K562 (cell line): ENCODE measurements around the gene TMPRSS5. TPM values are rescaled to one million over a fixed set of nuclear protein-coding genes. Genes with fewer than 3 reads are reported as not detected.

Experiments
- ATAC-seq: fragments of 200-7000 bp; cut with Tn5 transposase; 3 replicates; pipeline ENCODE4 v1.9.1; 2020; ENCODE audit warnings: moderate library complexity
- BruUV-seq: library from RNA; stranded (reverse); fragments of 400-500 nt; replicated peaks from 2 replicates; lab custom pipeline; 2021; lab: Mats Ljungman, UMichigan
- CTCF ChIA-PET: fragments of 300-600 bp; formaldehyde crosslinking; extraction: SDS; loops from one replicate; lab custom pipeline; 2021; ENCODE audit warnings: low intra/inter-chr PET ratio; lab: Yijun Ruan, JAX
- POLR2A ChIA-PET: fragments of 300-600, 350-650 bp; sonication (Branson Sonifier 250); formaldehyde crosslinking; extraction: SDS; loops from one replicate; lab custom pipeline; 2021; ENCODE audit warnings: antibody characterized with exemption, inconsistent platforms; lab: Yijun Ruan, JAX
- DNase-seq, 4 experiments: peaks; one replicate each; pipeline versions ENCODE4 v3.0.0 to v3.0.0-alpha.2; 2011 to 2018; ENCODE audit warnings: low spot score in 3 of 4, mixed read lengths in 3 of 4; ENCODE audit errors: extremely low read depth in 1 of 4
- FAIRE-seq: peaks from 2 replicates; lab custom pipeline; 2011; peaks lifted over from hg19 to GRCh38; lab: Jason Lieb, UNC
- H2AFZ ChIP-seq: 2 replicates; pipeline ENCODE4 v1.6.0; 2011; ENCODE audit warnings: low read depth, low read length, control low read depth, inconsistent platforms
- H3K27ac ChIP-seq: fragments of 200-600 bp; 3 replicates; pipeline ENCODE4 v1.8.0; 2011; ENCODE audit warnings: low read depth, mild to moderate bottlenecking, control low read depth, inconsistent platforms, low read length, moderate library complexity, mixed read lengths; ENCODE audit errors: extremely low read depth
- H3K27me3 ChIP-seq, 2 experiments: fragments of 300-600 bp in 1 of 2; 2 replicates in 1 of 2; 3 replicates in 1 of 2; pipeline versions ENCODE4 v1.6.0 to v1.8.0; 2011; ENCODE audit warnings: inconsistent platforms in 2 of 2, low read length in 2 of 2, mild to moderate bottlenecking in 1 of 2, mixed read lengths in 1 of 2, moderate library complexity in 1 of 2; ENCODE audit not compliant: control insufficient read depth in 2 of 2, insufficient read depth in 2 of 2
- H3K36me3 ChIP-seq: fragments of 300-600 bp; 3 replicates; pipeline ENCODE4 v1.8.0; 2011; ENCODE audit warnings: mild to moderate bottlenecking, low read length, inconsistent platforms; ENCODE audit not compliant: control insufficient read depth, insufficient read depth
- H3K4me1 ChIP-seq, 2 experiments: fragments of 200-600 bp in 1 of 2; replicated peaks in 1 of 2; 2 replicates in 1 of 2; 3 replicates in 1 of 2; pipeline versions ENCODE4 v1.5.1 to v1.8.0; 2011; ENCODE audit warnings: inconsistent platforms in 2 of 2, low read length in 2 of 2, mild to moderate bottlenecking in 1 of 2, mixed read lengths in 1 of 2, moderate library complexity in 1 of 2; ENCODE audit not compliant: control insufficient read depth in 2 of 2, insufficient read depth in 2 of 2
- H3K4me2 ChIP-seq: 2 replicates; pipeline ENCODE4 v1.6.1; 2011; ENCODE audit warnings: low read length, control low read depth, inconsistent platforms, mixed read lengths; ENCODE audit not compliant: insufficient read depth
- H3K4me3 ChIP-seq: fragments of 200-600 bp; sonication (generic), shearing (Covaris generic); 2 replicates; pipeline ENCODE4 v1.5.1; 2016; ENCODE audit warnings: control low read depth, inconsistent platforms
- H3K79me2 ChIP-seq: fragments of 200-600 bp; 3 replicates; pipeline ENCODE4 v1.8.0; 2011; ENCODE audit warnings: low read length, inconsistent platforms; ENCODE audit not compliant: control insufficient read depth, insufficient read depth
- H3K9ac ChIP-seq, 2 experiments: 2 replicates each; pipeline versions ENCODE4 v1.6.0 to v1.6.1; 2011; ENCODE audit warnings: low read depth in 2 of 2, low read length in 2 of 2, control low read depth in 1 of 2, inconsistent platforms in 1 of 2, mild to moderate bottlenecking in 1 of 2, mixed read lengths in 1 of 2; ENCODE audit not compliant: insufficient read depth in 1 of 2
- H3K9me1 ChIP-seq: one replicate; pipeline ENCODE4 v1.6.0; 2011; ENCODE audit warnings: inconsistent platforms, mild to moderate bottlenecking, low read length, moderate library complexity; ENCODE audit not compliant: control insufficient read depth, insufficient read depth
- H3K9me3 ChIP-seq: replicated peaks from 2 replicates; pipeline ENCODE4 v1.5.1; 2011; ENCODE audit warnings: low read depth, low read length, inconsistent platforms; ENCODE audit not compliant: control insufficient read depth, insufficient read depth
- H4K20me1 ChIP-seq: replicated peaks from 2 replicates; pipeline ENCODE4 v1.6.1; 2011; ENCODE audit warnings: low read length, inconsistent platforms, mixed read lengths; ENCODE audit not compliant: control insufficient read depth, insufficient read depth
- CREBBP ChIP-seq: IDR thresholded peaks from one replicate; pipeline ENCODE4 v1.6.1; 2012; ENCODE audit warnings: low read depth, mild to moderate bottlenecking, control low read depth, inconsistent platforms, low read length
- CSDE1 ChIP-seq, 2 experiments: fragments of 450-650 bp; IDR thresholded peaks; 2 replicates each; pipeline ENCODE4 v1.6.1; 2016; ENCODE audit warnings: mild to moderate bottlenecking in 1 of 2
- HOXB6 ChIP-seq: fragments of 250-450 bp; sonication (Bioruptor Pico); IDR thresholded peaks from 2 replicates; pipeline ENCODE4 v1.5.1; 2022; ENCODE audit warnings: mild to moderate bottlenecking, borderline replicate concordance
- MYC ChIP-seq, 2 experiments: fragments of 250-450 bp in 1 of 2; sonication (Bioruptor Pico) in 1 of 2; IDR thresholded peaks; 2 replicates each; pipeline versions ENCODE4 v1.5.1 to v1.6.1; 2012 to 2021; ENCODE audit warnings: low read depth in 2 of 2, borderline replicate concordance in 1 of 2, improper control_type of control experiment in 1 of 2, low read length in 1 of 2, mild to moderate bottlenecking in 1 of 2, moderate library complexity in 1 of 2
- PHB ChIP-seq: fragments of 250-450 bp; sonication (Bioruptor Pico); IDR thresholded peaks from 2 replicates; pipeline ENCODE4 v1.5.0; 2021
- RFX1 ChIP-seq: fragments of 450-650 bp; IDR thresholded peaks from 2 replicates; pipeline ENCODE4 v1.6.1; 2016; ENCODE audit warnings: mild to moderate bottlenecking, moderate library complexity
- RNF219 ChIP-seq: fragments of 250-450 bp; sonication (Bioruptor Pico); IDR thresholded peaks from 2 replicates; pipeline ENCODE4 v1.5.0; 2022; ENCODE audit warnings: mild to moderate bottlenecking
- SMAD1 ChIP-seq: fragments of 150-350 bp; IDR thresholded peaks from 2 replicates; pipeline ENCODE4 v1.6.1; 2014; ENCODE audit warnings: low read length, low read depth; ENCODE audit not compliant: partially characterized antibody
- TAF9B ChIP-seq: fragments of 450-650 bp; IDR thresholded peaks from 2 replicates; pipeline ENCODE4 v1.6.1; 2018; ENCODE audit warnings: mild to moderate bottlenecking; ENCODE audit not compliant: partially characterized antibody
- TCF3 ChIP-seq: sonication (generic); formaldehyde crosslinking; IDR thresholded peaks from 2 replicates; pipeline ENCODE4 v1.4.0; 2020; ENCODE audit warnings: mild to moderate bottlenecking, missing genetic modification reagents
- THAP7 ChIP-seq: fragments of 250-450 bp; sonication (Bioruptor Pico); IDR thresholded peaks from 2 replicates; pipeline ENCODE4 v1.5.0; 2021
- VEZF1 ChIP-seq: fragments of 200-800 bp; sonication (Bioruptor generic); IDR thresholded peaks from 2 replicates; pipeline ENCODE4 v1.6.1; 2017; ENCODE audit warnings: missing genetic modification characterization, missing compliant biosample characterization
- ZBTB26 ChIP-seq: fragments of 450-650 bp; formaldehyde crosslinking; IDR thresholded peaks from 2 replicates; pipeline ENCODE4 v1.4.0; 2022; ENCODE audit warnings: missing genetic modification characterization
- ZNF76 ChIP-seq: fragments of 250-450 bp; sonication (Bioruptor Pico); IDR thresholded peaks from 2 replicates; pipeline ENCODE4 v1.4.0; 2020; ENCODE audit warnings: mild to moderate bottlenecking, moderate library complexity, borderline replicate concordance
- WGBS: fragments of 100-300 bp; shearing (Covaris generic); methylation state at CpG from one replicate; pipeline ENCODE4 v1.1.6; 2016; ENCODE audit warnings: low coverage, mixed read lengths; ENCODE audit not compliant: insufficient coverage; ENCODE audit errors: missing lambda C conversion rate; 5-methylcytosine and 5-hydroxymethylcytosine counted together
- in situ Hi-C: fragments of 300-500 bp; cut with MboI; formaldehyde crosslinking; loops from 4 replicates; pipeline ENCODE4 v1.15.0; 2018; ENCODE audit warnings: inconsistent platforms, mixed read lengths
- intact Hi-C: fragments of 100-400 bp; cut with micrococcal nuclease; formaldehyde crosslinking; loops from 2 replicates; pipeline ENCODE4 v1.14.2; 2022
- polyA plus RNA-seq, 8 experiments: library from polyadenylated mRNA; depleted of rRNA in 4 of 8; stranded (reverse) in 5 of 8; unstranded in 3 of 8; fragments of >200 nt; fragmentation: Nextera tagmentation in 2 of 8; fragmentation: Illumina TruSeq in 1 of 8; extraction: Ambion mirVana in 2 of 8; extraction: Trizol in 1 of 8; gene quantifications; 2 replicates each; pipeline versions ENCODE4 v1.2.1 to v1.2.3, GENCODE V29; 2011 to 2014; ENCODE audit warnings: inconsistent platforms in 1 of 8, missing spikeins in 1 of 8
- total RNA-seq, 7 experiments: library from RNA; depleted of rRNA in 6 of 7; stranded (reverse); fragments of >200 nt in 6 of 7; fragmentation: Illumina TruSeq in 2 of 7; extraction: Trizol in 2 of 7; gene quantifications; 2 replicates each; pipeline versions ENCODE4 v1.2.1 to v1.2.3, GENCODE V29; 2011 to 2021; ENCODE audit warnings: low replicate concordance in 1 of 7
- TF ChIP-seq, protein P1 (sequence below): fragments of 450-650 bp; IDR thresholded peaks from one replicate; pipeline ENCODE4 v1.6.1; 2018; ENCODE audit warnings: mild to moderate bottlenecking, moderate library complexity; ENCODE audit not compliant: partially characterized antibody

Gene TMPRSS5
- total and polyA plus RNA-seq, 9 of the 15 experiments (the other 6 are each of a cell fraction or from before 2014, with no cell fraction given), result 0.07 to 0.49 (median 0.17) TPM; not detected in 1

- TF ChIP-seq TCF3 (CRISPR knock-in tag) (peak; percentile 75), HOXB6 (no peak)
Observed at GRCh38 chr11:113681282-113681681, 24.8 kb downstream of the TMPRSS5 start (continued).

DNA sequence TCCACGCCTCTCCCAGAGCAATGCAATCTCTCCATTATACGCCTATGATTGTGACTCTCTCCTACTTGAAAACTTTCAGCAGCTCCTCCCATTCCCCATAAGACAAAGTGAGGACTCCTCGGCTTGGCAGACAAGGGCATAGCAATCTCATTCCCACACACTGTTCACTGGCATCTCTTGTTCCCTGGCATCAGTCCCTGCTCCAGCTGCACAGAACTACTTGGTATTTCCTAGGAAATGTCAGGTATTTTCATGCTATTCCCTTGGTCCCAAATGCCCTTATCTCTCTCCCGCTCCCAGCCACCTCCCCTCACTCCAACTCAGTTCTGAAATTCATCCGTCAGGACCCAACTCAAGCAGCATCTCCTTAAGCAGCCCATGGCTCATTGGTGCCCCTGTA, 28.4 kb downstream of the TMPRSS5 start:
- ATAC-seq, result no peak
- TF ChIP-seq CSDE1 (IDR thresholded peaks at IDR 0.05), result no peak
- TF ChIP-seq PHB (CRISPR knock-in tag), result no peak
- no peak for TF ChIP-seq CREBBP
- no peak for TF ChIP-seq ZNF76 (CRISPR knock-in tag)
- TF ChIP-seq RFX1, result no peak
- TF ChIP-seq, protein P1, sequence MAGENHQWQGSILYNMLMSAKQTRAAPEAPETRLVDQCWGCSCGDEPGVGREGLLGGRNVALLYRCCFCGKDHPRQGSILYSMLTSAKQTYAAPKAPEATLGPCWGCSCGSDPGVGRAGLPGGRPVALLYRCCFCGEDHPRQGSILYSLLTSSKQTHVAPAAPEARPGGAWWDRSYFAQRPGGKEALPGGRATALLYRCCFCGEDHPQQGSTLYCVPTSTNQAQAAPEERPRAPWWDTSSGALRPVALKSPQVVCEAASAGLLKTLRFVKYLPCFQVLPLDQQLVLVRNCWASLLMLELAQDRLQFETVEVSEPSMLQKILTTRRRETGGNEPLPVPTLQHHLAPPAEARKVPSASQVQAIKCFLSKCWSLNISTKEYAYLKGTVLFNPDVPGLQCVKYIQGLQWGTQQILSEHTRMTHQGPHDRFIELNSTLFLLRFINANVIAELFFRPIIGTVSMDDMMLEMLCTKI, result no peak
- no peak for TF ChIP-seq THAP7 (CRISPR knock-in tag)
- TF ChIP-seq TAF9B, result no peak
- no peak for TF ChIP-seq RNF219
- no peak for TF ChIP-seq VEZF1 (CRISPR knock-in tag)
- no peak for TF ChIP-seq SMAD1
- TF ChIP-seq ZBTB26, result no peak
- TF ChIP-seq MYC (IDR thresholded peaks at IDR 0.05; ENCODE audit: low read depth, low read length), result no peak
- no peak for TF ChIP-seq MYC (CRISPR knock-in tag; IDR thresholded peaks at IDR 0.05; ENCODE audit: borderline replicate concordance, low read depth)

More for the DNA sequence above, 28.4 kb downstream of the TMPRSS5 start:
- H3K36me3 ChIP-seq, result no peaks in the 10 kb centered on the region
- peaks cover 17 to 32% of the 10 kb centered on the region in 2 experiments for H3K4me1 ChIP-seq
- POLR2A ChIA-PET, result interaction anchor here (0.6 kb wide), 1 partner anchor 48 kb away, joined by 3 read pairs; no protein-coding TSS in a partner anchor
- no peaks in the 10 kb centered on the region for H3K79me2 ChIP-seq
- no peak overlapping the region for H3K9ac ChIP-seq
- H2AFZ ChIP-seq, result no peak overlapping the region
- DNase-seq (no peak), FAIRE-seq (no peak)
- no peaks in the 10 kb centered on the region for H3K9me1 ChIP-seq
- intact Hi-C loops, result no loop called here
- WGBS, result 67% methylated on average over 5 of the region's 5 CpGs
- CTCF ChIA-PET, result no interaction called here
- no peak overlapping the region for H3K4me3 ChIP-seq
- no peak overlapping the region for H3K27ac ChIP-seq
- no TSS peak for BruUV-seq
- no peaks in the 10 kb centered on the region for H3K27me3 ChIP-seq
- in situ Hi-C loops, result no loop called here
- no peak overlapping the region for H3K4me2 ChIP-seq
- H3K9me3 ChIP-seq, result no peaks in the 10 kb centered on the region
- H4K20me1 ChIP-seq, result no peaks in the 10 kb centered on the region
